ENCODE measurements around the gene DAPK3.

The DAPK3 gene

DNA sequence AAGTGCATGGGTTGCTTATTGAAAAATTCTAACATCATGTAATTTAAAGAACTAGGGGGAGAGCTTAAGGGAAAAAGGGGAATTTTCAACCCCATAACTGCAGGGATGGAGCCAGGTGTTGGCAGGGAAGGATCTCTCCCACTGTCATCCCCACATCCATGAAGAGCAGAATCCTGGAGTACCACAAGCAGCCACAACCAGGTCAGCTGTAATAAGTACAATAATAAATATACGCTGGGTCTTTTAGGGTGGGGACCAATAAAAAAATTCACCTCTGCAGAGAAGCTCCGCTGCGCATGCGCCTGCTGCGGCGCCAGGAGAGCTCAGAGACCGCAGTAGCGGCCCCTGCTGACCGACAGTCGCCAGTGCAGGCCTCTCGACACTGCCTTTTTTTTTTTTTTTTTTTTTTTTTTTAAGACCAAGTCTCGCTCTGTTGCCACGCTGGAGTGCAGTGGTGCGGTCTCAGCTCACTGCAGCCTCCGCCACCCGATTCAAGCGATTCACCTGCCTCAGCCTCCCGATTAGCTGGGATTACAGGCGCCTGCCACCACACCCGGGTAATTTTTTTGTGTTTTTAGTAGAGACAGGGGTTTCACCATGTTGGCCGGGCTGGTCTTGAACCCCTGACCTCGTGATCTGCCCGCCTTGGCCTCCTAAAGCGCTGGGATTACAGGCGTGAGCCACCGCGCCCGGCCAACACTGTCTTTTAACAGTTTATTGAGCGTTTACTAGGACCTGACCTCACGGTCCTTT lies 16.9 kb upstream of the DAPK3 start:
- Histone ChIP-seq H3K9me3 (ENCODE audit: control insufficient read depth, low read length) (no peaks in the 10 kb centered on the region), H3K4me1 (ENCODE audit: control insufficient read depth, insufficient read depth, low read length) (peaks cover 44% of the 10 kb centered on the region), H3K27me3 (ENCODE audit: control insufficient read depth, insufficient read depth, low read length) (no peaks in the 10 kb centered on the region), H3K9ac (ENCODE audit: low read length) (peak overlapping the region; percentile 5), H3K4me3 (ENCODE audit: low read length) (no peak overlapping the region), H3K36me3 (ENCODE audit: control insufficient read depth, insufficient read depth, low read length) (peaks cover 14% of the 10 kb centered on the region)

DNA sequence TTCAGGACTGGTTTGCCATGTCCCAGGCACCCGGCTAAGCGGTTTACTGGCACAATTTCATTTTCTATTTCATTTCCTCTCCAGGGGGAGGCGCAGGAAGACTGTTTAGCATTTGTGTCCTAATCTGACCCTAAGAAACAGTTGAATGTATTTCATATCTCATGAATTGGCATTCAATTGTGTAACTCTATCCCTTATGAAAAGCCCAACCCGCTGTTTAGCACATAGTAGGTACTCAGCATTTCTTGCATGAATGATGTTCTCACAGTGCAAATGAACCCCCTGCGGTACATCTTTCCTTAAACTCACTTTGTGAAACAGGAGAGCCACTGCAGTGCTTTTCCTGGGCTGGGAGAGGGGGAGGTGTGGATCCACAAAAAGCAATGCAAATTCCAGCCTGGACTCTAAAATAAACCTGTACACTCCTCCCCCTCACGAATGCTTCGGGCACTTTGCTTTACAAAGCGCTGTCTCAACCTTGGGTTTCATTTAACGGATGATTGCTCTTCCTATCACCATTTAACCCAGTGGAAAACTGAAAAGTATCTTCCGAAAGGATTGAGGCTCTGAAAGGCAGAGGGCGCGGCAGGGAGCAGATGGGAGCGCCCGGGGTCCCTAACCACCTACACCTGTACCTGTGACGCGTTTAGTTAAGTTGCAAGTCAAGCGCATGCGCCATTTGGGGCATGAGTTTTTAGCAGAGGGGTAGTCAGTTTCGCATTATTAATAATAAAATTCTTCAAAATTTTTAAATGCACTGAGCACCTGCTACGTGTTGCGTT lies 15.6 kb upstream of the DAPK3 start:
- Histone ChIP-seq H3K4me3 (ENCODE audit: low read length) (no peak overlapping the region), H3K36me3 (ENCODE audit: control insufficient read depth, insufficient read depth, low read length) (peaks cover 27% of the 10 kb centered on the region), H3K9ac (ENCODE audit: low read length) (no peak overlapping the region), H3K9me3 (ENCODE audit: control insufficient read depth, low read length) (no peaks in the 10 kb centered on the region), H3K27me3 (ENCODE audit: control insufficient read depth, insufficient read depth, low read length) (no peaks in the 10 kb centered on the region), H3K4me1 (ENCODE audit: control insufficient read depth, insufficient read depth, low read length) (peaks cover 48% of the 10 kb centered on the region)

DNA sequence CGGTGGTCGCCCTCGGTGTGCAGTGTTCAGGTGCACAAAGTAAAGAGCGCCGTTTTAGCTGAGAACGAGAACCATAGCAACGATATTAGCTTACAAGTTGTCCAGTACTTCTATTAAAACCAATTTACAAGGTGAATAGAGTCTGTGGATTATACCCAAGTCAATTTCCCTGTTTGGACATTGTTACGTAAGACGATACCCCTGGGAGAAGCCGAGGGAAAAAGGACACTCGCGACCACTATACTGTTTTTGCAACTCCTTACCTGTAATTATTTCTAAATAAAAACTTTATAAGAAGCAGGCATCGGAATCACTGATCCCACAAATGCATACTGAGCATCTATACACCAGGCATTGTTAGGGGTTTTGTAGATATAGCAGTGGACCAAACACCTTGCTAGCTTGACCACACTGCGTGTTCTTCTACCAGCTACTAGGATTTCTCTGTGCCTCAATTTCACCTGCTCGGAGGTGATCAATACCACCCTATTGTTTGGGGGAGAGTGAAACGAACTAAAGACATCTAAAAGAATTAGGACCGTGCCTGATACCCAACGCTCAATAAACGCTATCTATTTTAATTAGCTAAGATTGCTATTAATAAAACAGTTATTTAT lies 14.9 kb upstream of the DAPK3 start:
- Histone ChIP-seq H3K9me3 (ENCODE audit: control insufficient read depth, low read length) (no peaks in the 10 kb centered on the region), H3K9ac (ENCODE audit: low read length) (no peak overlapping the region), H3K4me1 (ENCODE audit: control insufficient read depth, insufficient read depth, low read length) (peaks cover 55% of the 10 kb centered on the region), H3K36me3 (ENCODE audit: control insufficient read depth, insufficient read depth, low read length) (peaks cover 34% of the 10 kb centered on the region), H3K4me3 (ENCODE audit: low read length) (peak overlapping the region; percentile 83), H3K27me3 (ENCODE audit: control insufficient read depth, insufficient read depth, low read length) (no peaks in the 10 kb centered on the region)

DNA sequence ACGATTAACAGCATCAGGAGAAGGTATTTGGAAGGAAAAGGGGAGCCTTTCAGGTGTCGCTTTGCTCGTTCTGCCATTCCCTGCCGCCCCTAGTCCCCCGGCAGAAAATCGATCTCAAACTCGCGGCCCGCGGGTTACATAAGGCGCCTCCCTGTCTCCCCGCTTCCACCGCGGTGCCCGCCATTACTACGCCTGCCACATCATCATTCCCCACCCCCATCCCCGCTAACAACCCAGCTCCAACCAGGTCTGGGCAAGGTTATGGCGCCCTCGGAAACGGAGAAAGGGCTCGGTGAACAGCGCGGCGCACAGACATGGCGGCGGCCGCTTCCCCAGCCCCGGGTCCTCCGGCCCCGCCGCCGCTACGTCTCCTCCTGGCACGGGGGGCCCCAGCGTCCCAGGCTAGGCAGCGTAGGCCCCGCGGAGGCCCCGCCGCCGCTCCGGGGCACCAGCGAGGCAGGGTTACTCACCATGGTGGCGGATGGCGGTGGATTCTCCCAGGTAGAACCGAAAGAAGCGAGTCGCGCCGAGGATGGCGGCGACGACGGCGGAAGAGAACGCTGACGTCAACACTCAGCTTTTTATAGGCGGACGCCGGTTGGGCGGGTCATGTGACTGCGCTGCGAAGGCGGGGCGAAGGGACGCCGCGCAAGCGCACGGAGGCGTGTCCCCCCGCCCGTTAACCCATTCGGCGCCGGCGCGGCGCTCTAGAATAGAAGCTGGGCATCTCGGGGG lies 14.2 kb upstream of the DAPK3 start, which contains the start of gene EEF2:
Gene EEF2, minus strand, starts transcription at position 556 of the 735 bp plus-strand sequence. Its CDS starts 83 bp downstream, at position 473.
- Histone ChIP-seq H3K9ac (ENCODE audit: low read length) (peak within 1 kb of the TSS; percentile 87), H3K9me3 (ENCODE audit: control insufficient read depth, low read length) (no peaks in the 10 kb centered on the region), H3K4me1 (ENCODE audit: control insufficient read depth, insufficient read depth, low read length) (peaks cover 55% of the 10 kb centered on the region), H3K36me3 (ENCODE audit: control insufficient read depth, insufficient read depth, low read length) (peaks cover 41% of the 10 kb centered on the region), H3K4me3 (ENCODE audit: low read length) (peak within 1 kb of the TSS; percentile 83), H3K27me3 (ENCODE audit: control insufficient read depth, insufficient read depth, low read length) (no peaks in the 10 kb centered on the region)

DNA sequence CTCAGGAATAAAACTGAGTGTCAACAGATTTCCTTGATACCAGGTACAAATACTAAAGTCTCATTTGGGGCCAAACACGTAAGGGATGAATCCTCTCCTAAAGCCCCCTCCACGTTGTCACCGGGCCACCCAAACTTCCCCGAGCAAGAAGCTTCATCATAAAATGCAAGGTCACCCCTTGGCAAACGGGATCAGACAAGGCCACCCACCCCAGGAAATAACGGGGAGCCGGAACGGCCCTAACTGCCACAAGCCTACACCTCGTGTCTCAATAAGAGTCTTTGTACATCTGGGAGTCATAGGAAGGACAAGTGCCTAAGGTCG lies 13.6 kb upstream of the DAPK3 start:
- peak overlapping the region; percentile 83 for H3K4me3 ChIP-seq (ENCODE audit: low read length)
- H3K36me3 ChIP-seq (ENCODE audit: control insufficient read depth, insufficient read depth, low read length), result peaks cover 41% of the 10 kb centered on the region
- peaks cover 55% of the 10 kb centered on the region for H3K4me1 ChIP-seq (ENCODE audit: control insufficient read depth, insufficient read depth, low read length)

DNA sequence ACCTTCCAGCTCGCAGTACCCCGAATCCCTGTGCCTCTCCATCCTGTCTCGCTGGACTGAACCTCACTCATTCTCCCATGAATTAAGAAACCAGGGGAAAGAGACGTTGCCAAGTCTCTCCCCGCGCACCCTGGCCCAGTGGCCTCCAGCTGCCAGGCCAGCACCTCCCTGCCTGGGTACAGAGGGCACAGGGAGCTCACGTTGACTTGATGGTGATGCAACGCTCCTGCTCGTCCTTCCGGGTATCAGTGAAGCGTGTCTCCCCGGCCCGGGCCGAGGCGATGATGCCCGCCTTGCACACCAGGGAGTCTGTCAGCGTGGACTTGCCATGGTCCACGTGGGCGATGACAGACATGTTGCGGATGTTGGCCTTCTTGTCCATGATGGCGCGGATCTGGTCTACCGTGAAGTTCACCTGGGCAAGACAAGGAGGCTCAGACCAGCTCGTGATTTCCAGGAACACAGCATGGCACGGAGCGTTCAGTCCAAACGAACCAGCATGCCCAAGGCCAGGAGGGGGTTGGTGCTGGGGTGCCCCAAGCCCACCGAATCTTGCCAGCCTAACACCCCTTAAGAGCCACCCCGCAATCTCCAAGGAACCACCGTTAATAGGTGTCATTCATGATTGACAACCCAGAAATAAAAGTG lies 13.2 kb upstream of the DAPK3 start:
- peaks cover 55% of the 10 kb centered on the region for H3K4me1 ChIP-seq (ENCODE audit: control insufficient read depth, insufficient read depth, low read length)

More for the DNA sequence above, 13.6 kb upstream of the DAPK3 start:
- Histone ChIP-seq H3K9ac (ENCODE audit: low read length) (peak overlapping the region; percentile 87), H3K9me3 (ENCODE audit: control insufficient read depth, low read length) (no peaks in the 10 kb centered on the region), H3K27me3 (ENCODE audit: control insufficient read depth, insufficient read depth, low read length) (no peaks in the 10 kb centered on the region)

DNA sequence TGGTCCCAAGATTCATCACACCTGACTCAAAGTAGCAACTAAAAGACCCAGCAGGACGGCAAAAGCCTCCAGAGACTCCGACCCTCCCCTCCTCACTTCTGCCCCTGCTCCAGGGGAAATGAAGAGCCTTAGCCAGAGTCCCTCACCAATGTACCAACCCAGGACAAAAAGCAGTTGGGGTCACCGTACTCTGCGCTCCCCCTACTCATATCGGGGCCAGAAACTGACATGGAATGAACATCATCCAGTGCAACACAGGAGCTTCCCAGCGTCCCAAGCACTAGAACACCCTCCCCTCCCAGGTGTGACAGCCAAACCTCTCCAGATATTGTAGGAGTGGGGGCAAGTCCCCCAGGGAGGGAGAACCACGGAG lies 12.6 kb upstream of the DAPK3 start:
- H3K9ac ChIP-seq (ENCODE audit: low read length), result peak overlapping the region; percentile 87
- peak overlapping the region; percentile 83 for H3K4me3 ChIP-seq (ENCODE audit: low read length)
- no peaks in the 10 kb centered on the region for H3K9me3 ChIP-seq (ENCODE audit: control insufficient read depth, low read length)
- peaks cover 55% of the 10 kb centered on the region for H3K4me1 ChIP-seq (ENCODE audit: control insufficient read depth, insufficient read depth, low read length)
- H3K36me3 ChIP-seq (ENCODE audit: control insufficient read depth, insufficient read depth, low read length), result peaks cover 41% of the 10 kb centered on the region
- no peaks in the 10 kb centered on the region for H3K27me3 ChIP-seq (ENCODE audit: control insufficient read depth, insufficient read depth, low read length)

More for the DNA sequence above, 13.2 kb upstream of the DAPK3 start:
- Histone ChIP-seq H3K27me3 (ENCODE audit: control insufficient read depth, insufficient read depth, low read length) (no peaks in the 10 kb centered on the region), H3K4me3 (ENCODE audit: low read length) (peak overlapping the region; percentile 83), H3K36me3 (ENCODE audit: control insufficient read depth, insufficient read depth, low read length) (peaks cover 41% of the 10 kb centered on the region), H3K9ac (ENCODE audit: low read length) (peak overlapping the region; percentile 87), H3K9me3 (ENCODE audit: control insufficient read depth, low read length) (no peaks in the 10 kb centered on the region)

DNA sequence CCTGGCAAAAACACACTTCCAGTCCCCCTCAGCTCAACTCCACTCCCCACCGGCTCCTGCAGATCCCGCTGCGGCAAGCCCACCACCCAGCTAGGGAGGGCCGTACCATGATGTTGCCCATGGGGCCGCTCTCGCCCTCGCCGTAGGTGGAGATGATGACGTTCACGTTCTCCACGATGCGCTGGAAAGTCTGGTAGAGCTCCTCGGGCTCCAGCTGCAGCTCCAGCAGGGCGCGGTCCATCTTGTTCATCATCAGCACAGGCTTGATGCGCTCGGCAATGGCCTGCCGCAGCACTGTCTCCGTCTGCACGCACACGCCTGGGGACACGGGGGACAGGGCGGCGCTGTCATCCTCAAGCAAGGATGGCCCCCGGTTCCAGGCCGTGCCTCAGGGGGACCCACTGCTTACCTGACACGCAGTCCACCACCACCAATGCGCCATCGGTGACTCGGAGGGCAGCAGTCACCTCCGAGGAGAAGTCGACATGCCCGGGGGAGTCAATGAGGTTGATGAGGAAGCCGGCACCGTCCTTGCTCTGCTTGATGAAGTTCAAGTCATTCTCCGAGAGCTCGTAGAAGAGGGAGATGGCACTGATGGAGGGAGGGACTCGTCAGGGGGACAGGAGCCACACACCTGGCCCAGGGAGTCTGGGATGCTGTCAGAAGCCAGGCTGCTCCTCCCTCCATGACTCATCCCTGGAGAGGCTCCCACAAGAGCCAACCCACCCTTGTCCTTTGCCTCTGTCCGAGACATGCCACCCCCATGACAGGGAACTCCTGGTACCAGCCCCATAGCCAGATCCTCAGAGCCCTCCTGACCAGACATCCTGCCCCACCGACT lies 12.0 kb upstream of the DAPK3 start:
- H3K27me3 ChIP-seq (ENCODE audit: control insufficient read depth, insufficient read depth, low read length), result no peaks in the 10 kb centered on the region
- no peak overlapping the region for H3K4me3 ChIP-seq (ENCODE audit: low read length)
- H3K9ac ChIP-seq (ENCODE audit: low read length), result peak overlapping the region; percentile 87
- H3K9me3 ChIP-seq (ENCODE audit: control insufficient read depth, low read length), result no peaks in the 10 kb centered on the region
- peaks cover 45% of the 10 kb centered on the region for H3K36me3 ChIP-seq (ENCODE audit: control insufficient read depth, insufficient read depth, low read length)
- H3K4me1 ChIP-seq (ENCODE audit: control insufficient read depth, insufficient read depth, low read length), result peaks cover 50% of the 10 kb centered on the region

DNA sequence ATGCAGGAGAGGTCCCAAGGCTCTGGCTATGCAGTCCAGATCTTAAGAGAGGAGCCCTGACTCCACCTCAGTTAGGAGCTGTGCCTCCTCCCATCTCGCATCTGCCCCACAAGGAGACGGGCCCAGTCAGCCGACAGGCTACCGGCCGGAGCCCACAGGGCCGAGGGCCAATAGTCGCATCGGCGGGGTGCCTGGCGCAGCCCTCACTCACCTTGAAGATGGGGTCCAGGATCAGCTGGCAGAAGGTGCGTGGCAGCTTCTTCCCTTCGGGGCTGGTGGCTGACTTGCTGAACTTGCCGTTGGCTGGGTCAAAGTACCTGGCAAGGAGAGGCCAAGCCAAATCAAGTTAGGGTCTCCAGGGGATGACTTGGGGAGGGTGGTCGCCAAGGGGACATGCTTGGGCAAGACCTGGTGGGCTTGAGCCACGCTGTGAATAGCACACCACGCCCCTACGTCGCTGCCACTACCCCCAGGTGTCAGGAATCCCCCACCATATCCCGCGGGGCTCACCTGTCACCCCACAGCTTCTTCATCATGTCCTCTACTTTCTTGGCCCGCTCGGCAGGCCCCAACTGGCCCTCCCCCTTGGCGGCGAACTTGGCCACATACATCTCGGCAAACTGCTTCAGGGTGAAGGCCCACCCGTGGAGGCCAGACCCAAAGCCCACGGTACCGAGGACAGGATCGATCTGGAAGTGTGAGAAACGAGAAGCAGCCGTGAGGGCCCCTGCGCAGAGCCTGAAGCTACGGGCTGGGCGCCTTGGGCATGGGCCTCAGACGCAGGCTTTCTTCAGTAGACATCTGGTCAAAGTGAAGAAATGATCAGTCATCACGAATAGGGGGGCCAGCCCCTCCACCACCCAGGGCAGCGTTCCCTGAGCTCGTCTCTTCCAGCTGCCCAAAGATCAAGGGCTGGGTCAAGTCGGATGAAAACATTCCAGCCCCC lies 11.1 kb upstream of the DAPK3 start:
- no peaks in the 10 kb centered on the region for H3K9me3 ChIP-seq (ENCODE audit: control insufficient read depth, low read length)
- peaks cover 43% of the 10 kb centered on the region for H3K4me1 ChIP-seq (ENCODE audit: control insufficient read depth, insufficient read depth, low read length)
- peak overlapping the region; percentile 28 for H3K9ac ChIP-seq (ENCODE audit: low read length)
- H3K27me3 ChIP-seq (ENCODE audit: control insufficient read depth, insufficient read depth, low read length), result no peaks in the 10 kb centered on the region
- peaks cover 55% of the 10 kb centered on the region for H3K36me3 ChIP-seq (ENCODE audit: control insufficient read depth, insufficient read depth, low read length)
- no peak overlapping the region for H3K4me3 ChIP-seq (ENCODE audit: low read length)

DNA sequence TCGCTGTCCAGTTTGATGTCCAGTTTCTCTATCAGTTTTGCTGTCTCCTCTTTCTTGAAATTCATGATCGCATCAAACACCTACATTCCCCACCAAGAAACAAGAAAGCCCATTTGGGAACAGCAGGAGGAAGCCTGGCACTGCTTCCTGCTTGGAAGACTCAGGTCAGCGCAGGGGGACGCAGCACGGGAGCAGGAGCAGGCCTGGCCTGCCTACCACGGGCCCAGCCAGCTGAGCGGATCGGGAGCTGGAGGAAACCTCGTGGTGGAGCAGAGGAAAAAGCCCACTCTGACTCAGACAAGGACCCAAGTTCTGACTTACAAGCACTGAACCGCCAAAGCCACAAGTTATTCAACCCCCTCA lies 10.5 kb upstream of the DAPK3 start:
- Histone ChIP-seq H3K36me3 (ENCODE audit: control insufficient read depth, insufficient read depth, low read length) (peaks cover 61% of the 10 kb centered on the region), H3K4me1 (ENCODE audit: control insufficient read depth, insufficient read depth, low read length) (peaks cover 37% of the 10 kb centered on the region), H3K27me3 (ENCODE audit: control insufficient read depth, insufficient read depth, low read length) (no peaks in the 10 kb centered on the region), H3K4me3 (ENCODE audit: low read length) (no peak overlapping the region), H3K9ac (ENCODE audit: low read length) (no peak overlapping the region), H3K9me3 (ENCODE audit: control insufficient read depth, low read length) (no peaks in the 10 kb centered on the region)
